Breast epithelium (tissue), 3 donors: ENCODE measurements around the gene DNAAF9.

ENCODE experiments used
- POLR2AphosphoS5 ChIP-seq, 3 donors: sonication (generic); formaldehyde crosslinking; IDR thresholded peaks; one replicate each; pipeline ENCODE4 v1.6.1; 2017; ENCODE audit warnings: antibody characterized with exemption in 3 of 3
- TF ChIP-seq, protein P1 (sequence below), 3 donors: fragments of 450-650 bp; IDR thresholded peaks; one replicate each; pipeline ENCODE4 v1.5.1; 2016 to 2017; ENCODE audit warnings: antibody characterized with exemption in 3 of 3, mild to moderate bottlenecking in 3 of 3, moderate library complexity in 3 of 3

GRCh38 chr20:3449319-3449718 lies 41.9 kb upstream of the DNAAF9 start:
- TF ChIP-seq POLR2AphosphoS5 (IDR thresholded peaks at IDR 0.05): no peak
- TF ChIP-seq, protein P1, sequence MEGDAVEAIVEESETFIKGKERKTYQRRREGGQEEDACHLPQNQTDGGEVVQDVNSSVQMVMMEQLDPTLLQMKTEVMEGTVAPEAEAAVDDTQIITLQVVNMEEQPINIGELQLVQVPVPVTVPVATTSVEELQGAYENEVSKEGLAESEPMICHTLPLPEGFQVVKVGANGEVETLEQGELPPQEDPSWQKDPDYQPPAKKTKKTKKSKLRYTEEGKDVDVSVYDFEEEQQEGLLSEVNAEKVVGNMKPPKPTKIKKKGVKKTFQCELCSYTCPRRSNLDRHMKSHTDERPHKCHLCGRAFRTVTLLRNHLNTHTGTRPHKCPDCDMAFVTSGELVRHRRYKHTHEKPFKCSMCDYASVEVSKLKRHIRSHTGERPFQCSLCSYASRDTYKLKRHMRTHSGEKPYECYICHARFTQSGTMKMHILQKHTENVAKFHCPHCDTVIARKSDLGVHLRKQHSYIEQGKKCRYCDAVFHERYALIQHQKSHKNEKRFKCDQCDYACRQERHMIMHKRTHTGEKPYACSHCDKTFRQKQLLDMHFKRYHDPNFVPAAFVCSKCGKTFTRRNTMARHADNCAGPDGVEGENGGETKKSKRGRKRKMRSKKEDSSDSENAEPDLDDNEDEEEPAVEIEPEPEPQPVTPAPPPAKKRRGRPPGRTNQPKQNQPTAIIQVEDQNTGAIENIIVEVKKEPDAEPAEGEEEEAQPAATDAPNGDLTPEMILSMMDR (IDR thresholded peaks at IDR 0.05): no peak
